Fibroblast of lung (primary cell): Measurements from ENCODE around the gene C12orf42. TPM values are rescaled to one million over a fixed set of nuclear protein-coding genes. Genes with fewer than 3 reads are reported as not detected.

Source experiments
- DNase-seq, 2 donors: peaks; one replicate each; pipeline versions ENCODE4 v3.0.0 to v3.0.0-alpha.2; 2010; ENCODE audit warnings: low read depth in 2 of 2
- H2AFZ ChIP-seq: 2 replicates; pipeline ENCODE4 v1.5.1; 2012; ENCODE audit warnings: low read length, control low read depth, inconsistent platforms
- H3K27ac ChIP-seq: 2 replicates; pipeline ENCODE4 v1.5.1; 2011; ENCODE audit warnings: low read length, control low read depth; ENCODE audit not compliant: insufficient read depth
- H3K27me3 ChIP-seq: 2 replicates; pipeline ENCODE4 v1.5.1; 2011; ENCODE audit warnings: mild to moderate bottlenecking, low read length; ENCODE audit not compliant: control insufficient read depth, insufficient read depth
- H3K36me3 ChIP-seq: 2 replicates; pipeline ENCODE4 v1.5.1; 2011; ENCODE audit warnings: low read length; ENCODE audit not compliant: control insufficient read depth, insufficient read depth
- H3K4me1 ChIP-seq: 2 replicates; pipeline ENCODE4 v1.5.1; 2011; ENCODE audit warnings: low read length; ENCODE audit not compliant: control insufficient read depth, insufficient read depth; ENCODE audit errors: extremely low read depth
- H3K4me2 ChIP-seq: 2 replicates; pipeline ENCODE4 v1.5.1; 2011; ENCODE audit warnings: low read length, control low read depth; ENCODE audit not compliant: insufficient read depth; ENCODE audit errors: extremely low read depth
- H3K4me3 ChIP-seq, 4 experiments: fragments of 200-600 bp in 1 of 4; sonication (generic) in 1 of 4; replicated peaks in 1 of 4; 2 replicates each; pipeline ENCODE4 v1.5.1; 2011 to 2016; ENCODE audit warnings: low read length in 4 of 4, low read depth in 3 of 4, mild to moderate bottlenecking in 3 of 4, control low read depth in 2 of 4, inconsistent platforms in 1 of 4, mixed read lengths in 1 of 4; ENCODE audit not compliant: insufficient read depth in 1 of 4; ENCODE audit errors: control extremely low read depth in 1 of 4
- H3K79me2 ChIP-seq: 2 replicates; pipeline ENCODE4 v1.5.1; 2012; ENCODE audit warnings: mild to moderate bottlenecking, low read length, inconsistent platforms; ENCODE audit not compliant: control insufficient read depth, insufficient read depth
- H3K9ac ChIP-seq: 2 replicates; pipeline ENCODE4 v1.5.1; 2011; ENCODE audit warnings: mild to moderate bottlenecking, low read length, control low read depth; ENCODE audit not compliant: insufficient read depth
- H3K9me3 ChIP-seq: 2 replicates; pipeline ENCODE4 v1.5.1; 2012; ENCODE audit warnings: low read depth, low read length; ENCODE audit not compliant: control insufficient read depth, insufficient read depth
- H4K20me1 ChIP-seq: 2 replicates; pipeline ENCODE4 v1.5.1; 2011; ENCODE audit warnings: low read length; ENCODE audit not compliant: control insufficient read depth, insufficient read depth; ENCODE audit errors: extremely low read depth
- EZH2 ChIP-seq: IDR thresholded peaks from 2 replicates; pipeline ENCODE4 v1.5.1; 2012; ENCODE audit warnings: low read length, control low read depth, mild to moderate bottlenecking; ENCODE audit errors: missing control alignments
- polyA plus RNA-seq, 2 donors: library from polyadenylated mRNA; depleted of rRNA in 1 of 2; stranded (reverse) in 1 of 2; unstranded in 1 of 2; fragments of >200 nt; gene quantifications; 2 replicates each; pipeline ENCODE4 v1.2.1, GENCODE V29; 2011 to 2012; ENCODE audit warnings: missing spikeins in 1 of 2
- total RNA-seq: library from RNA; depleted of rRNA; stranded (reverse); fragments of >200 nt; gene quantifications from 2 replicates; pipeline ENCODE4 v1.2.1, GENCODE V29; 2014
- TF ChIP-seq, protein P1 (sequence below), 2 donors: IDR thresholded peaks in 1 of 2; conservative IDR thresholded peaks in 1 of 2; 1 replicate in 1 of 2; 2 replicates in 1 of 2; pipeline ENCODE4 v1.5.1; 2011 to 2012; ENCODE audit warnings: low read length in 2 of 2, control low read depth in 1 of 2, inconsistent platforms in 1 of 2, low read depth in 1 of 2, mild to moderate bottlenecking in 1 of 2

C12orf42 gene
- total and polyA plus RNA-seq, 2 donors (not counting 1 experiment from before 2014, with no cell fraction given) = not detected

DNA sequence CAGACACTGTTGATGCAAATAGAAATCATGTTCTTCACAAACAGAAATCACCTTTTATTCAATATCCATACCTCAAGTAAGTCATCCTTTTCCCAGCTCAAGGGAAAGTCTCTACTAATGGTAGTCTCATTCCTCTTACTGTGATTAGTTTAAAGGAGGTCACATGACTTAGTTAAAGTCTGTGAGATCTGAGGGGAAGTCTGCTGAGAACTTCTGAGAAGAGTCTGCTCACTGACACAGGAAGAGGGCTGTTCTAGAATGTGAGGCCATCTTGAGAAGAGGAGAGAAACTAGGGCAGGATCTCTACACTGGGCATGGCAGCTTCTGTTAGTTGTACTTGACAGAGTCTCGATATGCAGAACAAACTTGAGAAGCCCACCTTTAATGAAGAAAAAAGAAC lies 146.8 kb downstream of the C12orf42 start:
- TF ChIP-seq, protein P1, sequence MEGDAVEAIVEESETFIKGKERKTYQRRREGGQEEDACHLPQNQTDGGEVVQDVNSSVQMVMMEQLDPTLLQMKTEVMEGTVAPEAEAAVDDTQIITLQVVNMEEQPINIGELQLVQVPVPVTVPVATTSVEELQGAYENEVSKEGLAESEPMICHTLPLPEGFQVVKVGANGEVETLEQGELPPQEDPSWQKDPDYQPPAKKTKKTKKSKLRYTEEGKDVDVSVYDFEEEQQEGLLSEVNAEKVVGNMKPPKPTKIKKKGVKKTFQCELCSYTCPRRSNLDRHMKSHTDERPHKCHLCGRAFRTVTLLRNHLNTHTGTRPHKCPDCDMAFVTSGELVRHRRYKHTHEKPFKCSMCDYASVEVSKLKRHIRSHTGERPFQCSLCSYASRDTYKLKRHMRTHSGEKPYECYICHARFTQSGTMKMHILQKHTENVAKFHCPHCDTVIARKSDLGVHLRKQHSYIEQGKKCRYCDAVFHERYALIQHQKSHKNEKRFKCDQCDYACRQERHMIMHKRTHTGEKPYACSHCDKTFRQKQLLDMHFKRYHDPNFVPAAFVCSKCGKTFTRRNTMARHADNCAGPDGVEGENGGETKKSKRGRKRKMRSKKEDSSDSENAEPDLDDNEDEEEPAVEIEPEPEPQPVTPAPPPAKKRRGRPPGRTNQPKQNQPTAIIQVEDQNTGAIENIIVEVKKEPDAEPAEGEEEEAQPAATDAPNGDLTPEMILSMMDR (conservative IDR thresholded peaks at IDR 0.05 in 1 of 2, IDR thresholded peaks at IDR 0.05 in 1 of 2; ENCODE audit: low read depth in 1 of 2, low read length in 2 of 2) = no peak
- TF ChIP-seq EZH2 = no peak
- no peaks in the 10 kb centered on the region for H3K36me3 ChIP-seq
- DNase-seq = no peak

DNA sequence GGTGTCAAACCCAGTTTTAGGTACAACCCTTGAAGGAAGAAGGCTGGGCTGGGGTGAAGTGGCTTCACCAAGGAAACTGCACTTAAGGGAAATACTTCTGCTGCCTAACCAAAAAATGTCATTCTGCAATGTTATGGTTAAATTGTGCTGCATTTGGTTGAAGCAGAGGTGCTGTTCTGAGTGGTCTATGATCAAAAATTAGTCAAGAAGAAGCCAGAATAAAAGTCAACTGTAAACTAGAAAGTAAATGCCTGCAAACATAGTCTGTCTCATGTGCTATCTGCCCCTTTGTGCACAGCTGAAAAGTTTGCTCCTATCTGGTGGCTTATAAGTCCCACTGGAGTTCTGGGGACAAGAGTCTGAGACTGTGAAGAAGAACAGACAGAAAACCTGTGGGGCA lies 158.8 kb downstream of the C12orf42 start:
- Histone ChIP-seq H3K4me3 (no peak overlapping the region), H3K4me1 (no peaks in the 10 kb centered on the region), H4K20me1 (no peaks in the 10 kb centered on the region), H3K36me3 (no peaks in the 10 kb centered on the region), H3K4me2 (no peak overlapping the region), H2AFZ (no peak overlapping the region), H3K9ac (no peak overlapping the region), H3K27ac (no peak overlapping the region), H3K9me3 (no peaks in the 10 kb centered on the region), H3K79me2 (no peaks in the 10 kb centered on the region), H3K27me3 (no peaks in the 10 kb centered on the region)
- TF ChIP-seq, protein P1 (conservative IDR thresholded peaks at IDR 0.05 in 1 of 2, IDR thresholded peaks at IDR 0.05 in 1 of 2; ENCODE audit: low read depth in 1 of 2, low read length in 2 of 2) = no peak
- no peak for TF ChIP-seq EZH2
- no peak for DNase-seq

More for the DNA sequence above, 146.8 kb downstream of the C12orf42 start:
- Histone ChIP-seq H3K79me2 (no peaks in the 10 kb centered on the region), H3K27ac (no peak overlapping the region), H3K27me3 (no peaks in the 10 kb centered on the region), H4K20me1 (no peaks in the 10 kb centered on the region), H3K9ac (no peak overlapping the region), H3K4me1 (no peaks in the 10 kb centered on the region), H3K9me3 (no peaks in the 10 kb centered on the region), H3K4me3 (no peak overlapping the region), H3K4me2 (no peak overlapping the region), H2AFZ (no peak overlapping the region)

- no peak overlapping the region for H3K9ac ChIP-seq
Observed at GRCh38 chr12:103334466-103334865, 161.3 kb downstream of the C12orf42 start.

More at GRCh38 chr12:103334466-103334865, 161.3 kb downstream of the C12orf42 start:
- Histone ChIP-seq H3K4me1 (no peaks in the 10 kb centered on the region), H3K4me2 (no peak overlapping the region), H3K4me3 (no peak overlapping the region), H3K79me2 (no peaks in the 10 kb centered on the region), H3K27me3 (no peaks in the 10 kb centered on the region), H4K20me1 (no peaks in the 10 kb centered on the region), H3K9me3 (no peaks in the 10 kb centered on the region), H3K36me3 (no peaks in the 10 kb centered on the region), H3K27ac (no peak overlapping the region), H2AFZ (no peak overlapping the region)
- DNase-seq = no peak
- TF ChIP-seq, protein P1 (conservative IDR thresholded peaks at IDR 0.05 in 1 of 2, IDR thresholded peaks at IDR 0.05 in 1 of 2; ENCODE audit: low read depth in 1 of 2, low read length in 2 of 2) = no peak
- TF ChIP-seq EZH2 = no peak
